GM18505 (cell line): ENCODE measurements around the gene ZNF853.
A peak's percentile ranks its signal among the peaks of the same experiment; 100 is the strongest.

Experiments
- ATAC-seq: cut with Tn5 transposase; IDR thresholded peaks from one replicate; pipeline ENCODE4 v1.9.1; 2021; ENCODE audit not compliant: unreplicated experiment
- POLR2A ChIP-seq: IDR thresholded peaks from 4 replicates; pipeline ENCODE4 v1.6.1; 2011; ENCODE audit warnings: borderline replicate concordance; ENCODE audit not compliant: insufficient read depth, insufficient read length; ENCODE audit errors: extremely low read depth

The ZNF853 gene

DNA sequence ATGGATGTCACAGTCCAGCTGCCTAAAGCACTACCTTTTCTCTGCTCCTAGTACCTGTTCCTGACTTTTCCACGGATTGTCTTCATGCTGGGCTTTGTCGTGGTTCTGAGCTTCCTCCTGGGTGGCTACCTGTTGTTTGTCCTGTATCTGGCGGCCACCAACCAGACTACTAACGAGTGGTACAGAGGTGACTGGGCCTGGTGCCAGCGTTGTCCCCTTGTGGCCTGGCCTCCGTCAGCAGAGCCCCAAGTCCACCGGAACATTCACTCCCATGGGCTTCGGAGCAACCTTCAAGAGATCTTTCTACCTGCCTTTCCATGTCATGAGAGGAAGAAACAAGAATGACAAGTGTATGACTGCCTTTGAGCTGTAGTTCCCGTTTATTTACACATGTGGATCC, 26.8 kb upstream of the ZNF853 start:
- TF ChIP-seq POLR2A = no peak
- no peak for ATAC-seq

DNA sequence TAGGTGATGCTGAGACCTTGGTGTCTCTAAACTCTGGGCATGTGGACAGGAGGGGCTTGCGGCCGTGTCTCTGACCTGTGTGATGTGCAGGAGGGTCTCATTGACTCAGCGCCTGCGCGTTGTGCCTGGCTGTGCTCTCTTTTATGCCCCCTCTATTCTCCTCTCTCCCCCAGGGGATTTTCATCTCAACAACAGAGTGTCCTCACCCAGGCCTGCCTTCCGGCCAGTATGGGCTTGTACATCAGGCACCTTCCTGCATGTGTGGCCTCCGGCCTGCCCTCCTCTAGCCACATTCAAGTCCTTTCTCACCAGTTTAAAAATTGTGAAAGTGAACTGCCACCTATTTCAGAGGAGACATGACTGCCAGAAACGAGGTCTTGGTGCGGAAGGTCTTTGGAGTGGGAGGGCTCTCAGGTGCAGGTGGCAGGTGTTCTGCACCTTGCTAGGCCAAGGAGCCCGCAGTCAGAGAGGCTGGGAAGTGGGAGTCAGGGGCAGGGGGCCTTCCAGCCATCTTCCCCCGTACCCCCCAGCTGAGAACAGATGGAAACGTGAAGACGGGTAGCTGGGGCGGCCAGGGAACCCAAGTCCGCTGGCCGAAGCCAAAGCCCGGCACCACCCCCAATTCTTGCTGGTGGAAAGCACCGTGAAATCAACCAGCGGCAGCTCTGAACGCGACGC, 26.1 kb upstream of the ZNF853 start:
- no peak for TF ChIP-seq POLR2A
- ATAC-seq = no peak

DNA sequence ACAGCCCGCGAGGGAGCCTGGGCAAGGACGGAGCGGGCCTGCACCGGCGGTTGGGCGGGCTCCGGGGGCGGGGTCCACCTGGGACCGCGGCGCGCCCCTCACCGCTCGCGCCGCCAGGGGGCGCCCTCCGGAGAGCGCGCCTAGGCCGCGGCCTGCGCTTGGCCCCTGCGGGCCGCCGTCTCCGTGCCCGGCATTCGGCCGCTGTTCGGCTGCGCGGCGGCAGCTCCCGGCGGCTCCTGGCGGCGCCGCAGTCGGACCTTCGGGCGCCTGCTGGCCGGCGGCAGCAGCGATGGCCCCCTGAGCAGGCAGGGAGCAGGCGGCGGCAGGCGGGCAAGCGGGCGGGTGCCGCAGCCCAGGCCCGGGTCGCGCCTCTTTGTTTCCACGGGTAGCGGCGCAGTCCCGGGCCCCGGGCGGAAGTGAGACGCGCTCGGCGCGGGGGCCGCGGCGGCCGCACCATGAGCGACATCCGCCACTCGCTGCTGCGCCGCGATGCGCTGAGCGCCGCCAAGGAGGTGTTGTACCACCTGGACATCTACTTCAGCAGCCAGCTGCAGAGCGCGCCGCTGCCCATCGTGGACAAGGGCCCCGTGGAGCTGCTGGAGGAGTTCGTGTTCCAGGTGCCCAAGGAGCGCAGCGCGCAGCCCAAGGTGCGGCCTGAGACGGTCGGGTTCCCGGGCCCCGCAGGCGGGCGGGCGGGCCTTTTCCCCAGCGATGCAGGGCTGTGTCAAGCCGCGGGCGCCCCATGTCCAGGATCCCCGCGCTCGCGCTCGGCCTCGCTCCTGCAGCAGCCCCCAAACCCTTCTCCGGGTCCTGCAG, 25.4 kb upstream of the ZNF853 start, which contains the start of gene INTS15:
Gene INTS15 (plus strand): TSS at position 193 of the 816 bp plus-strand sequence. CDS start 263 bp downstream, at position 456.
- TF ChIP-seq POLR2A = peak; percentile 92

DNA sequence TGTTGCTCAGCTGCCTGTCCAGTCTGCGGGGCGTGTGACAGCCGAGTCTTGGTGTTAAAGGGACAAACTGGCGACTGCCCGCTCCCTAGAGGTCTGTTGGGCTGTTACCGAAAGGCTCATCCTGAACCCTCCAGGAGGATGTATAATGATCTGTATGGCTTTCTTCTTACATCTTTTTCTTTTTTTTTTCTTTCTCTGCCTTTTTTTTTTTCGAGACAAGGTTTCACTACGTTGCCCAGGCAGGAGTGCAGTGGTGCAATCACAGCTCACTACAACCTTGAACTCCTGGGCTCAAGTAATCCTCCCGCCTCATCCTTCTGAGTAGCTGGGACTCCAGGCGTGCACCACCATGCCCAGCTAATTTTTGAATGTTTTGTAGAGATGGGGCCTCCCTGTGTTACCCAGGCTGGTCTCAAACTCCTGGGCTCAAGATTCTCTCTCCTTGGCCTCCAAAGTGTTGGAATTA, 24.7 kb upstream of the ZNF853 start:
- ATAC-seq = no peak
- TF ChIP-seq POLR2A = no peak

More for the DNA sequence above, 25.4 kb upstream of the ZNF853 start, which contains the start of gene INTS15:
- peak; percentile 86 for ATAC-seq

DNA sequence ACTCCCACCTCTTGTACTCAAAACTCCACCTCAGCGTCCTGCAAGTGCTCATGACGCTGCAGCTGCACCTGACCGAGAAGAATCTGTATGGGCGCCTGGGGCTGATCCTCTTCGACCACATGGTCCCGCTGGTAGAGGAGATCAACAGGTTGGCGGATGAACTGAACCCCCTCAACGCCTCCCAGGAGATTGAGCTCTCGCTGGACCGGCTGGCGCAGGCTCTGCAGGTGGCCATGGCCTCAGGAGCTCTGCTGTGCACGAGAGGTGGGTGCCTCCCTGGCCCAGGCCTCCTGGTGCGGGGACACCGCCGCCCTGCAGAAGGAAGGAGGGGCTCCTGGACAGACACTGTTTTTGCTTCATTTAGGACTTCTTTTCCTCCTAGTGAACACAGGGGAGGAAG, 15.3 kb upstream of the ZNF853 start:
- no peak for TF ChIP-seq POLR2A
- no peak for ATAC-seq

DNA sequence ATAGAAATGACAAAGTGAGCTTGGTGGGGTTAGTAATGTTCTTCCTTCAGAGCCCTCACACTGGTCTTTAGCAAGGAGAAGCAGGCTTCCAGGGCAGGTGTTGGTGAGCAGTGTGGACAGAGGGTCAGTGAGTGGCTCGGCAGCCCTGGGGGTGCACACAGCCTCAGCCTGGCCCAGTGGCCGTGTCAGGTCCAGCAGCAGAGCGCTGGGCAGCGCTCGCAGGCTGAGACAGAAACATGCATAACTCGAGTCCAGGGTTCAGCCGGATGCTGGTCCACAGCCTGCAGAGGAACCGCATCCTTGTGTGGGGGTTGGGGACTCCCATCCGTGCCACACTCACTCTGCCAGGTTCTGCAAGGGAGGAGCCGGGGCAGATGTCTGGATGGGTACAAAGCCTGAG, 11.0 kb upstream of the ZNF853 start:
- no peak for TF ChIP-seq POLR2A
- no peak for ATAC-seq

DNA sequence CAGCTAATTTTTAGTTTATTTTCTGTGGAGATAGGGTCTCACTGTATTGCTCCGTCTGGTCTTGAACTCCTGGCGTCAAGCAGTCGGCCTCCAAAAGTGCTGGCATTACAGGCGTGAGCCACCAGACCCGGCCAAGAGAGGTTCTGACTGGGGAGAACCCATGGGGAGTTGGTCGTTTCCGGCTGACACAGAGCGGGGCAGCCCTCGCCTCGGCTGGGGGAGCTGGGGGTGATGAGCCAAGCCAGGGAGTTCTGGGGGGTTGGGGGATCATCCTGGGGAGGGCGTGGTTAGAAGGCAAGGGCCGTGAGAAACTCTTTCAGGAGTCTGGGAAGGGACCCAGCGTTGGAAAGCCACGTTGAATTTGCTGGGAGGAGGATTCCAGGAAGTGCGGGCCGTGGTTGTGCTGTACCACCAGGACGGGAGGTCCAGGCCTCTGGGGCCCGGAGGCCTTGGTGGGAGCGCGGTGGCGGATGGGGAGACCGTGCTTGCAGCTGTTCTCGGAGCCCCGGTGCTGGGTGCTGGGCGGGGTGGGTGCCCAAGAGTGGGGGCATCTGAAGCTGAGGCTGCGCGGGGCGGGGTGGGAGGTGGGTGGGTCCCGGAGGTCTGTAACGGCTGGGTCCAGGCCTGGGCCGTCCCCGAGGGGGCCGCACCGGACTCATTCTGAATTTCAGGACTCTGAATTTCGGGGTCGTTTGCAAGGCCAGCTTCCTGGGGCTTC, 8.4 kb upstream of the ZNF853 start:
- no peak for ATAC-seq
- no peak for TF ChIP-seq POLR2A

DNA sequence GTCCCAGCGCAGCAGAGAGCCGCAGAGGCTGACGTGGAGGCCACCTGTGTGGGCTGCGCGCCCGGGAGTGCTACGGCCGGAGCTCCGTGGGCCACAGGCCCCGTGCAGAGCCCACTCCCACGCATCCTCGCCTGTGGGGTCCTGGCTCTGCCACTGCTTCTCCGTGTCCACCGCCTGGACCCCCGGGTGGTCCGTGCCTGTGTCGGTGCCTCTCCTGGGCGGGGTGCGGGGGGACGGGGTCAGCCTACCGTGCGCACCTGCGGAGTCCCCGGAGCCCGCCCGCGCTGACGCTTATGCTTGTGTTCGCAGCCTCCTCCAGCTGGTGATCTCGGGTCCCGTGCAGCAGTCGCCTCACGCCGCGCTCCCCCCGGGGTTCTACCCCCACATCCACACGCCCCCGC, 7.8 kb upstream of the ZNF853 start:
- ATAC-seq = no peak
- no peak for TF ChIP-seq POLR2A

DNA sequence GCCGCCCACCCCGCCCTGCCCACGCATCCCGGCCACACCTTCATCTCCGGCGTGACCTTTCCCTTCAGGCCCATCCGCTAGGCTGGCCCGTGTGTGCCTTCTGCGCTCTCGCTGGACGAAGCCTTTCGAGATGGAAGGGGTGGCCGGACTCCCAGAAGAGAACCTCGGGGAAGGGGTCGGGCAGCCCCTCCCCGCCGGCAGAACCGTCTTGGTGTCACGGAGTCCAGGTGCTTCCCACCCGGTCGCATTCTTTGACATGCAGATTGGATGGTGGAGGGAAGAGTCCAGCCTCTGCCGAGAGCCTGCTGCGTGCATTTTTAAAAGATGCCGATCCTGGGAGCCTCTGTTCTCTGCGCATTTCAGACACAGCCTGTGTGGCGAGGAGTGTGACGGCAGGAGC, 7.3 kb upstream of the ZNF853 start:
- no peak for ATAC-seq
- TF ChIP-seq POLR2A = no peak

DNA sequence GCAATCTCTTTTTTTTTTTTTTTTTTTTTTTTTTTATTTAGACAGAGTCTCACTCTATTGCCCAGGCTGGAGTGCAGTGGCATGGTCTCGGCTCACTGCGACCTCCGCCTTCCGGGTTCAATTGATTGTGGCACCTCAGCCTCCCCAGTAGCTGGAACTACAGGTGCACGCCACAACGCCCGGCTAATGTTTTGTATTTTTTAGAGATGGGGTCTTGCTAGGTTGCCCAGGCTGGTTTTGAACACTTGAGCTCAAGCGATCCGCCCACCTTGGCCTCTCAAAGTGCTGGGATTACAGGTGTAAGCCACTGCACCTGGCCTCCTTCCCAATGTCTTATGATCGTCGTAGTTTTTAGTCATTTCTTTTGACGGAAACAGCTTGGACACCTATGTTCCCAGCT, 6.6 kb upstream of the ZNF853 start:
- TF ChIP-seq POLR2A = no peak
- ATAC-seq = no peak

DNA sequence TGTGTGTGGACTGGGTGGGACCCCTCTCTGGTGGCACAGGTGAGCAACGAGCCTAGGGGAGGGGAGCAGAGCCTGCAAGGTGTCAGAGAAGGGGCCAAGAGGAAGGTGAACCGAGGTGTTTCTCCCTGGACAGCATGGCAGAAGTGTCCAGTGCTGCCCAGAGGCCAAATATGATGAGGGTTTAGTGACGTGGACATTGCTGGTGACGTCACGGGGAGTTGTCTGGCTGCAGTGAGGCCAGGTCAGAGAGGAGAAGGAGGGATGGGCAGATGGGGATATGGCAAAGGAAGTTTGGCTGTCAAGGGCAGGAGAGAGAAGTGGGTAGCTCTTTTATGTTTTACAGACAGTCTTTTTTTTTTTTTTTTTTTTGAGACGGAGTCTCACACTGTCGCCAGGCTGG, 2.6 kb upstream of the ZNF853 start:
- no peak for TF ChIP-seq POLR2A
- ATAC-seq = no peak

DNA sequence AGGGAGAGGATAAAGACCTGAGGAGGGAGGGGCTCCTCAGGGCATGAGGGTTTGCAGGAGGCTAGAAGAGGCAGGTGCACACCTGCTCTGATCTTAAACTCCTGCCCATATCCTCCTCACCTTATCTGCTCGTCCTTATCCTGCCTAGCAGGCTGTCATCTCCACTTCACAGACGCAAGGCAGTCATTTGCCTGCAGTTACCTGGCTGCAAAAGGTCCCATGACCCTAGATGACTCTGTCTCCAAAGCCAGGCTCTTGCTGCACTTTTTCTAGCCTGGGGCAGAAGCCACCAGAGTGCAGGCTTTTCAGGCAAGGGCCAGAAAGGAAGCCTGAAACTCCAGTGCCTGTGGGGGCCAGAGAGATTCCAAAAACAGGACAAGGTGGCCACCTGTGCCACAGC, 1.7 kb upstream of the ZNF853 start:
- no peak for TF ChIP-seq POLR2A
- ATAC-seq = no peak
